Pancreas (tissue), 10 donors: ENCODE results near the gene SMOC1. TPM values are rescaled to one million over a fixed set of nuclear protein-coding genes. Genes with fewer than 3 reads are reported as not detected.
A peak's percentile ranks its signal among the peaks of the same experiment; 100 is the strongest.

Experiments used
- ATAC-seq, 4 donors: fragments of 200-7000 bp; cut with Tn5 transposase; one replicate each; pipeline versions ENCODE4 v1.8.0 to v1.9.1; 2020; ENCODE audit warnings: mild to moderate bottlenecking in 4 of 4, moderate library complexity in 4 of 4
- DNase-seq, 6 donors: peaks; one replicate each; pipeline ENCODE4 v3.0.0-alpha.2; 2020
- FAIRE-seq: peaks from 2 replicates; lab custom pipeline; 2012; peaks lifted over from hg19 to GRCh38; lab: Jason Lieb, UNC
- H3K27ac ChIP-seq, 4 donors: fragments of 200-600 bp; sonication (generic); 1 replicate in 3 of 4; 2 replicates in 1 of 4; pipeline versions ENCODE4 v1.5.0 to v1.8.0; 2020
- H3K27me3 ChIP-seq, 4 donors: fragments of 200-600 bp; one replicate each; pipeline ENCODE4 v1.8.0; 2021
- H3K36me3 ChIP-seq, 3 donors: fragments of 200-600 bp; sonication (generic) in 1 of 3; one replicate each; pipeline versions ENCODE4 v1.5.0 to v1.8.0; 2020 to 2021
- H3K4me1 ChIP-seq, 3 donors: fragments of 200-600 bp; one replicate each; pipeline ENCODE4 v1.8.0; 2021
- H3K4me3 ChIP-seq, 4 donors: fragments of 200-600 bp; sonication (generic) in 2 of 4; one replicate each; pipeline versions ENCODE4 v1.5.0 to v1.8.0; 2020 to 2021
- H3K9me3 ChIP-seq, 4 donors: fragments of 200-600 bp; one replicate each; pipeline ENCODE4 v1.8.0; 2021
- CTCF ChIP-seq, 4 donors: fragments of 200-600 bp; sonication (generic) in 3 of 4; IDR thresholded peaks; one replicate each; pipeline versions ENCODE4 v1.5.0 to v1.8.0; 2021; ENCODE audit warnings: antibody characterized with exemption in 4 of 4
- WGBS, 2 donors: extraction: QIAGEN DNeasy Blood & Tissue Kit; methylation state at CpG; one replicate each; pipeline ENCODE4 v1.1.7; 2013; 5-methylcytosine and 5-hydroxymethylcytosine counted together
- intact Hi-C, 3 donors: fragments of 100-400 bp; cut with DNase I; formaldehyde crosslinking; loops; one replicate each; pipeline versions ENCODE4 v1.11.1 to v1.14.2; 2022
- polyA plus RNA-seq, 2 donors: library from polyadenylated mRNA; stranded (reverse); fragments of 200-250 nt; gene quantifications; one replicate each; pipeline ENCODE4 v1.2.3, GENCODE V29; 2013
- total RNA-seq, 6 donors: library from RNA; stranded (reverse); fragmentation: NEBNext Ultra II Directional in 4 of 6; extraction: Animal tissue kit (Norgen Biotek cat#: 25700) in 4 of 6; gene quantifications; one replicate each; pipeline versions ENCODE4 v1.2.1 to v1.2.4, GENCODE V29; 2021 to 2023
- donor health status: healthy with polysubstance abuse.
- donor health status: DM: no; HTN: no; CAD: no; lungs with moderate emphysema.
- donor health status: DM: no; HTN: no; CAD: no.
- donor health status: control.
- donor health status: control.
- donor health status: Bipolar disorder and iron deficiency.
- donor health status: DM: yes; HTN: yes; CAD: no.
- donor health status: DM: no; HTN: no; CAD: no.
- donor health status: DM: no; HTN: no; CAD: no.
- donor health status: DM: yes; HTN: yes; CAD: no.

SMOC1 gene
- total and polyA plus RNA-seq, 8 donors: 2.2 to 55.7 (median 6.3) TPM

- 86 to 95% methylated on average over 8 of the region's 8 CpGs for WGBS, 2 donors
- H3K27ac ChIP-seq: no peak overlapping the region
- DNase-seq (no peak), ATAC-seq (no peak), FAIRE-seq (no peak)
- H3K36me3 ChIP-seq: no peaks in the 10 kb centered on the region
- H3K27me3 ChIP-seq: no peaks in the 10 kb centered on the region
- intact Hi-C loops: no loop called here
- H3K4me1 ChIP-seq: no peaks in the 10 kb centered on the region
- H3K4me3 ChIP-seq: no peak overlapping the region
- H3K9me3 ChIP-seq: no peaks in the 10 kb centered on the region
- no peak for TF ChIP-seq CTCF (IDR thresholded peaks at IDR 0.05)
These were observed 153.9 kb downstream of the SMOC1 start for GRCh38 chr14:70033116-70033515.

- no peak overlapping the region for H3K4me3 ChIP-seq
- no peak for ATAC-seq
- DNase-seq: no peak
- H3K36me3 ChIP-seq: no peaks in the 10 kb centered on the region
- H3K27ac ChIP-seq: no peak overlapping the region
- no peak for FAIRE-seq
- H3K4me1 ChIP-seq: no peaks in the 10 kb centered on the region
- intact Hi-C loops: no loop called here
- TF ChIP-seq CTCF (IDR thresholded peaks at IDR 0.05): no peak
- H3K9me3 ChIP-seq: no peaks in the 10 kb centered on the region
- no peaks in the 10 kb centered on the region for H3K27me3 ChIP-seq
- 86% methylated on average over 2 of the region's 2 CpGs for WGBS, 2 donors
These were observed 154.3 kb downstream of the SMOC1 start for GRCh38 chr14:70033561-70033960.

GRCh38 chr14:70034257-70034656, 155.0 kb downstream of the SMOC1 start:
- no peak for TF ChIP-seq CTCF (IDR thresholded peaks at IDR 0.05)
- peak in 2 of 4 donors; percentile 48 to 52 for ATAC-seq
- Histone ChIP-seq H3K27ac (no peak overlapping the region), H3K9me3 (no peaks in the 10 kb centered on the region), H3K4me3 (no peak overlapping the region), H3K27me3 (no peaks in the 10 kb centered on the region), H3K36me3 (no peaks in the 10 kb centered on the region), H3K4me1 (no peaks in the 10 kb centered on the region)
- FAIRE-seq: no peak
- 57 to 71% methylated on average over 3 of the region's 3 CpGs for WGBS, 2 donors
- DNase-seq: no peak
- intact Hi-C loops: no loop called here

- 72 to 79% methylated on average over 1 of the region's 1 CpG for WGBS, 2 donors
- DNase-seq (no peak), ATAC-seq (no peak), FAIRE-seq (no peak)
- H3K27ac ChIP-seq: no peak overlapping the region
- H3K9me3 ChIP-seq: no peaks in the 10 kb centered on the region
- intact Hi-C loops: no loop called here
- TF ChIP-seq CTCF (IDR thresholded peaks at IDR 0.05): no peak
- H3K36me3 ChIP-seq: no peaks in the 10 kb centered on the region
- H3K4me3 ChIP-seq: no peak overlapping the region
- no peaks in the 10 kb centered on the region for H3K27me3 ChIP-seq
- no peaks in the 10 kb centered on the region for H3K4me1 ChIP-seq
These were observed 157.4 kb downstream of the SMOC1 start for GRCh38 chr14:70036665-70037064.

- no peak overlapping the region for H3K27ac ChIP-seq
- 75 to 90% methylated on average over 2 of the region's 2 CpGs for WGBS, 2 donors
- intact Hi-C loops: loop anchor here in 1 of 3 donors (10.0 kb wide), 1 partner anchor 272 kb away; no protein-coding TSS in a partner anchor
- no peak for DNase-seq
- ATAC-seq: no peak
- no peaks in the 10 kb centered on the region for H3K27me3 ChIP-seq
- H3K4me1 ChIP-seq: no peaks in the 10 kb centered on the region
- no peaks in the 10 kb centered on the region for H3K9me3 ChIP-seq
- no peak for TF ChIP-seq CTCF (IDR thresholded peaks at IDR 0.05)
- H3K36me3 ChIP-seq: no peaks in the 10 kb centered on the region
- FAIRE-seq: no peak
- no peak overlapping the region for H3K4me3 ChIP-seq
These were observed 163.8 kb downstream of the SMOC1 start for GRCh38 chr14:70043001-70043400.
